Lower leg skin (tissue), 4 donors: ENCODE results near the gene EEFSEC. TPM values are rescaled to one million over a fixed set of nuclear protein-coding genes. Genes with fewer than 3 reads are reported as not detected.

Experiments used
- DNase-seq, 2 donors: peaks; one replicate each; pipeline ENCODE4 v3.0.0-alpha.2; 2019; ENCODE audit warnings: low spot score in 2 of 2
- H3K4me3 ChIP-seq: fragments of 200-600 bp; sonication (generic); 2 replicates; pipeline ENCODE4 v1.5.1; 2017; ENCODE audit warnings: mild to moderate bottlenecking, low read depth; ENCODE audit not compliant: poor library complexity, severe bottlenecking
- CTCF ChIP-seq, 3 donors: fragments of 450-650 bp; IDR thresholded peaks; one replicate each; pipeline ENCODE4 v1.5.1; 2016; ENCODE audit warnings: antibody characterized with exemption in 3 of 3, mild to moderate bottlenecking in 3 of 3, moderate library complexity in 2 of 3
- POLR2A ChIP-seq, 2 donors: fragments of 450-650 bp; IDR thresholded peaks; one replicate each; pipeline ENCODE4 v1.6.1; 2016 to 2017; ENCODE audit warnings: antibody characterized with exemption in 2 of 2, mild to moderate bottlenecking in 1 of 2, moderate library complexity in 1 of 2
- WGBS, 2 donors: methylation state at CpG; one replicate each; pipeline ENCODE4 v1.1.5; 2018; 5-methylcytosine and 5-hydroxymethylcytosine counted together
- intact Hi-C: fragments of 100-400 bp; cut with DNase I; formaldehyde crosslinking; loops from one replicate; pipeline ENCODE4 v1.15.0; 2023; ENCODE audit warnings: low total_unique reads
- total RNA-seq, 4 donors: library from RNA; depleted of rRNA; stranded (reverse); fragments of >200 nt; gene quantifications; one replicate each; pipeline ENCODE4 v1.1.0, GENCODE V29; 2016

Gene EEFSEC
- total RNA-seq, 4 donors from 2014 or later, result 16.3 to 28.6 (median 16.8) TPM

- no peak for TF ChIP-seq POLR2A (IDR thresholded peaks at IDR 0.05)
- TF ChIP-seq CTCF (IDR thresholded peaks at IDR 0.05), result no peak
- DNase-seq, result no peak
- intact Hi-C loops, result no loop called here
- no peak overlapping the region for H3K4me3 ChIP-seq
- WGBS, 2 donors, result 93 to 94% methylated on average over 12 of the region's 12 CpGs
These were observed 185.5 kb downstream of the EEFSEC start for GRCh38 chr3:128338536-128339330.

GRCh38 chr3:128339491-128340012 is 186.3 kb downstream of the EEFSEC start:
- no peak for DNase-seq
- intact Hi-C loops, result no loop called here
- H3K4me3 ChIP-seq, result no peak overlapping the region
- WGBS, 2 donors, result 84 to 90% methylated on average over 7 of the region's 7 CpGs
- no peak for TF ChIP-seq POLR2A (IDR thresholded peaks at IDR 0.05)
- no peak for TF ChIP-seq CTCF (IDR thresholded peaks at IDR 0.05)

- intact Hi-C loops, result no loop called here
- TF ChIP-seq POLR2A (IDR thresholded peaks at IDR 0.05) (no peak), CTCF (IDR thresholded peaks at IDR 0.05) (no peak)
- DNase-seq, result no peak
- H3K4me3 ChIP-seq, result no peak overlapping the region
- 92 to 93% methylated on average over 2 of the region's 2 CpGs for WGBS, 2 donors
These were observed 187.1 kb downstream of the EEFSEC start for GRCh38 chr3:128340198-128340903.

GRCh38 chr3:128340904-128341555 is 187.7 kb downstream of the EEFSEC start:
- 92 to 98% methylated on average over 13 of the region's 13 CpGs for WGBS, 2 donors
- H3K4me3 ChIP-seq, result no peak overlapping the region
- TF ChIP-seq POLR2A (IDR thresholded peaks at IDR 0.05), result no peak
- no peak for TF ChIP-seq CTCF (IDR thresholded peaks at IDR 0.05)
- no peak for DNase-seq
- intact Hi-C loops, result no loop called here

DNA sequence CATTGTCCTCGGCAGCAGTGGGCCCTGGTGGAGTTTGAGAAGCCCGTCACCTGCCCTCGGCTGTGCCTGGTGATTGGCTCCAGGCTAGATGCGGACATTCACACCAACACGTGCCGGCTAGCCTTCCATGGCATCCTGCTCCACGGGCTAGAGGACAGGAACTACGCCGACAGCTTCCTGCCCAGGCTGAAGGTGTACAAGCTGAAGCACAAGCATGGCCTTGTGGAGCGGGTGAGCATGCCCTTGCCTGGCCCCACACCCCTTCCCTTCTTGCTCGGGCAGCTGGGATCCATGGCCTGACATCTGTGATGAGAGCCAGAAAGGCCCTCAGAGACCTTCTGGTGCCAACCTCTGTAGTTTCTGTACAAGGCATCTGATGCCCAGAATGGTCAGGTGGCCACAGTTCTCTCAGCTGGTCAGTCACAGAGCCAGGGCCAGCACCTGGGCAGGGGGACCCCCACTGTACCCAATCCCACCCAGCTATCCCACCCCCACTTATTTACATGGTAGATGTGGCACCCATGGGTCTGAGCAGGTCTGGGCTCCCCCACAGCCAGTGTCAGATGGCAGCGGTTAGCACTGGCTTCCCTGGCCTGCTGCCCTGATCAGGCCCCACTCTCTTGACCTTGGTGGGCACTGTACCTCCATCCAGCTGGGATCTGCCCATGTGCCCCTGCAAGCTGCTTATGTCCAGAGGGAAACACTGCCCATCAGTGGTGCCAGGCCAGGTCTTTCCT is 188.5 kb downstream of the EEFSEC start:
- no peak overlapping the region for H3K4me3 ChIP-seq
- intact Hi-C loops, result no loop called here
- WGBS, 2 donors, result 93 to 100% methylated on average over 7 to 12 of the region's 12 CpGs
- DNase-seq, result no peak
- TF ChIP-seq CTCF (IDR thresholded peaks at IDR 0.05) (no peak), POLR2A (IDR thresholded peaks at IDR 0.05) (no peak)
